ENCODE results near the gene DHCR24.
"Not testable (repeated sequence)": the region's sequence is repeated elsewhere in the genome, so short reads cannot be mapped to it uniquely, and the experiment has no call there.

DHCR24 gene, protein sequence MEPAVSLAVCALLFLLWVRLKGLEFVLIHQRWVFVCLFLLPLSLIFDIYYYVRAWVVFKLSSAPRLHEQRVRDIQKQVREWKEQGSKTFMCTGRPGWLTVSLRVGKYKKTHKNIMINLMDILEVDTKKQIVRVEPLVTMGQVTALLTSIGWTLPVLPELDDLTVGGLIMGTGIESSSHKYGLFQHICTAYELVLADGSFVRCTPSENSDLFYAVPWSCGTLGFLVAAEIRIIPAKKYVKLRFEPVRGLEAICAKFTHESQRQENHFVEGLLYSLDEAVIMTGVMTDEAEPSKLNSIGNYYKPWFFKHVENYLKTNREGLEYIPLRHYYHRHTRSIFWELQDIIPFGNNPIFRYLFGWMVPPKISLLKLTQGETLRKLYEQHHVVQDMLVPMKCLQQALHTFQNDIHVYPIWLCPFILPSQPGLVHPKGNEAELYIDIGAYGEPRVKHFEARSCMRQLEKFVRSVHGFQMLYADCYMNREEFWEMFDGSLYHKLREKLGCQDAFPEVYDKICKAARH

DNA sequence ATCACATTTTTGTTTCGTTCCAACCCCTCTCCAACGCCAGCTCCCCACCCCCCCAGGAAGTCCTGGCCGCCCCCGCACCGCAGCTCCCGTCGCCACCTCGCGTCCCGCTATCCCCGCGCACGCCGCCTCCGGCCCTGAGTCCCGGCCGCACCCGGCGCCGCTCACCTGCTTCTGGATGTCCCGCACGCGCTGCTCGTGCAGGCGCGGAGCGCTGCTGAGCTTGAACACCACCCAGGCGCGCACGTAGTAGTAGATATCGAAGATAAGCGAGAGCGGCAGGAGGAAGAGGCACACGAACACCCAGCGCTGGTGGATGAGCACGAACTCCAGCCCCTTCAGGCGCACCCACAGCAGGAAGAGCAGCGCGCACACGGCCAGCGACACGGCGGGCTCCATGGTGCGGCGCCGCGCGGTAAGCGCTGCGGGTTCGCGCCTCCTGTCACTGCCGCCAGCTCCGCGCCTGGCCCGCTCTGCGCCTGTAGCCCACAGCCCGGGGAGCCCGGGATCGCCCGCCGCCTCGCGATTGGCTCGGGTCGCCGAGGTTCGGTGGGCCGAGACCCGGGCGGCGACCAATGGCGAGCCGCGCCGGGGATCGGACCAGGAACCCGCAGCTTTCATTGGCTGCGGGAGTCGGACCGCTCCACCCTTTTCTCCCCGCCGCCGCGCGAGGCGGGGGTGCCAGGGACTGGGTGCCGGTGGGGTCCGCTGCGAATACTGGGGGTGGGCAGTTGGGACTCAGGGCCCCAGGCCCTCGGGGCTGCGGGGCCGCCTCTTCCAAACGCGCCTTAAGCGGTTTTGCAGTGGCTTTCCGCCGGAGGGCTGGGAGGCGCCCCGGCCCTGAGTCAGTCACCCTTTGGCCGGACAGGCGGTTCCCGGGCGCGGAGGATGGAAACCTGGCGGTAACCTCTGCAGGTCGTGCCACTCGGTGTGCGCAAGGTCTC, at the start of gene DHCR24:
TSS of gene DHCR24 (minus strand) at position 472 of the 941 bp plus-strand sequence. CDS start at position 396, 76 bp downstream.
- DNase-seq (ENCODE audit: low read depth in 2 of 2): peak; percentile 27 to 42

DNA sequence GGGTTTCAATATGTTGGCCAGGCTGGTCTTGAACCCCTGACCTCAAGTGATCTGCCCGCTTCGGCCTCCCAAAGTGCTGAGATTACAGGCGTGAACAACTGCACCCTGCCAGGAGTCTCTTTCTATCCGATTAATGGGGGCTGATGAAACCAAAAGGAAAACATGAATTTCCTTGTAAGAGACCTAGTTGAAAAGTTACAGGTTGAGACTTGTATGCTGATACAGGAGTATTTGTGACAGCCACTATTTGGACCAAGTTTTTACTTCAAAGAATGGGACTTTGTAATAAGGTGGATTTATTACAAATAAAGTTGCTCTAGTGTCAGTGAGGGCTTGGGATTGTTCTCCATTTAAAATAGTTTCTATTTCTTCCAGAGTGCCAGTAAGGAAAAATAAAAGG, 49.8 kb upstream of the DHCR24 start:
- DNase-seq (ENCODE audit: low read depth in 2 of 2): no peak

DNA sequence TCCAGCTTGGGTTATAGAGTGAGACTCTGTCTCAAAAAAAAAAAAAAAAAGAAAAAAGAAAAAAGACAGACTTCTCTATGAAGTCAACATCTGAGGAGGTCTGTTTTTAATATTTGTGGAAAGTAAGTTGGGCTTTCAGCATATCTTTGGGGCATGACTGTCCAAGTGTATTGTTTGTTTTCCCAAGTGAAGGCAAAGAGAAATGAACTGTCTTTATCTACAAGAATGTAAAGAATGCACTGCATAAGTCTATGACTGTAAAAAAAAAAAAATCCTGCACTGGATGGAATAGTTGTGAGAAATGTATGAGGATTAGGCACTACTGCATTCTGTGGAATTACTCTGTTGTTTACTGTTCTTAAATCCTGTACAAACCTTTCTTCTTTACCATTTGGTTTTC, 47.9 kb upstream of the DHCR24 start:
- DNase-seq (ENCODE audit: low read depth in 2 of 2): no peak

DNA sequence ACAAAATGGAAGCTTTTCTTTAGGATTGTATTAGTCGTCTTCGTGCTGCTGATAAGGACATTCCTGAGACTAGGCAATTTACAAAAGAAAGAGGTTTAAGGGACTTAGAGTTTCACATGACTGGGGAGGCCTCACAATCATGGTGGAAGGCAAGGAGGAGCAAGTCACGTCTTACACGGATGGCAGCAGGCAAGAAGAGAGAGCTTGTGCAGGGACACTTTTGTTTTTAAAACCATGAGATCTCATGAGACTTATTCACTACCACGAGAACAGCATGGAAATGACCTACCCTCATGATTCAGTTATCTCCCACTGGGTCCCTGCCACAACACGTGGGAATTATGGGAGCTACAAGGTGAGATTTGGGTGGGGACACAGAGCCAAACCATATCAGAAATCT, 47.1 kb upstream of the DHCR24 start:
- not testable (repeated sequence) for DNase-seq (ENCODE audit: low read depth in 2 of 2)

DNA sequence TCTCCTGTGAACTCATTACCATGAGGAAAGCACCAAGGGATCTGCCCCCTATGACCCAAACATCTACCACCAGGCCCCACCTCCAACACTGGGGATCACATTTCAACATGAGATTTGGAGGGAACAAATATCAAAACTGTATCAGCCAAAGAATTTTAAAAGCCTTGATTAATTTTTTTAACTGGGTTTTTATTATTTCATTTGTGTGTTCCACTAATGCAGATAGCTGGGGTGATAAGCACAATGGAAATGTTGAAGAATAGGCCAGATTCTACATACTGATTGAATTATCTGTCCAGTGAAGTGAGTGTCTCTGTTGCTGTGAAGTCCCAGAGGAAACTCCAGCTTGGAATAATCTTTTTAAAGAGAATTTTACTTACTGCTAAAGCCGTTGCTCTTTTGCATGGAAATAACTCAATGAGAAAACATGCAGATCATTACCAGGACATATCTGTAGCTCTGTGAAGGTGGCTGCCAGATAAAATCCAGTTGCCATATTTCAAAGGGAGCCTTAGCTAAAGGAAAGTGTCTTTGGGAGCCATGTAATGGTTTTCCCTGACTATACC, 44.4 kb upstream of the DHCR24 start:
- DNase-seq (ENCODE audit: low read depth in 2 of 2): no peak

DNA sequence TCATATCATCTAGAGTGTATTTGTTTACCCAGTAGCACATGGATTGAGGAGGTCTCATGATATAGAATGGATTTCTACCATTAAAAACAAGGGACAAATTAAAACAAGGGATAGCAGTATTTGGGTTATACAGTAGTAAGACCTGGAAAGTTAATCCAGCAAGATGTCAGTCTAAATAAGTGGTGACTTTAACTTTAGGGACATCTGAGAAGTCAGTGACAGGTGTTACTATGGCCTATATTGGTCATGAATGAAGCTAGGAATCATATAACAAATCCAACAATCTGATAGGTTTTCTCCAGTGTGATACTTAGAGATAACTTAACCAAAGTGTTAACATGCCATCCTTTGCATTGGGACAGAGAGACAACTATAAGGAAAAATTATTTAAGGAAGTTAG, 42.7 kb upstream of the DHCR24 start:
- no peak for DNase-seq (ENCODE audit: low read depth in 2 of 2)

DNA sequence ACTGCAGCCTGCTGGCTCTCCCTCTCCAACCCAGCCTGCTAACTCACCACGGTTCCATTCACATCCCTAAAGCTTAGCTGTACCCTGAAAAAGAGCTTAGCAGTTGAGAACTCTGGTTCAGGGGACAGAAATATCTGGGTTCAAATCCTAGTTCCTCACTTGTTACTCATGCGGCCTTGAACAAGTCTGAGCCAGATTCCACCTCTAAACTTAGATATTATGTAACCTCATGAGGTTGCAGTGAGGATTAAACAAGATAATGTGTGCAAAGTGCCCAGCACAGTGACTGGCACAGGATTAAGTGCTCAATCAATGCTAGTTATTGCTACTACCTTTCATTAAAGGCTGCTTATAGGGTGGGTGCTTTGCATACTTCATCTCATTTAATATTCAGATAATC, 41.3 kb upstream of the DHCR24 start:
- DNase-seq (ENCODE audit: low read depth in 2 of 2): no peak

DNA sequence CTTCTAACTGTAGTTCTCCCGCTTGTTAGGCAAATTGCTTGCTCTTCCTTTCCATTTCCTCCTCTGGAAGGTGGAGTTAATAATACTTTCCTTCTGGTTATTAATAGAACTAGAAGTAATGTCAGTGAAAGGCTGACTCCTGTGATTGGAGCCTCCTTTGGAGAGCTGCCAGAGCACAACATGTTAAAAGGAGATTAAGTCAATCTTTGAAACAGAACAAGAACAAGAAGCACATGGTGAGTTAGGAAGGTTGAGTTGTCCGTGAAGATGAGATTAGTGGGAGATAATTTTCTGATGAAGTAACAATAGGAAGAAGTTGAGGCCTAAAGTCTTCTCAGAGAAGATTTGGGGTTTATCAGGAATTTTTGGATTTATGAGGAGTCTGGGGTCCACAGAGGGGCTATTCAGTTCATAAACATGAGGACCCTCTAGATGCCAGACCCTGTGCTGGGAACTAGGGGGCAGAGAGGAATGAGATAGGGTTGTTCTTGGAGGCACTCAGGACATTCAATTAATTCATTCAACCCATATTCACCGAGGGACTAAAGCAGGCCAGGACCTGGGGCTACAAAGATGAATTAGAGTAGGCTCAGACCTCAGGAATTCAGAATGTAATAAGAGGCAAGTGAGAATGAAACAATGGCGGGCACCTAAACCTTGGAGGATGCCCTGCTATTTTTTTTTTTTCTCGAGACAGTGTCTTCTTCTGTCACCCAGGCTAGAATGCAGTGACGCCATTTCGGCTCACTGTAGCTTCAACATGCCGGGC, 40.7 kb upstream of the DHCR24 start:
- DNase-seq (ENCODE audit: low read depth in 2 of 2): no peak

DNA sequence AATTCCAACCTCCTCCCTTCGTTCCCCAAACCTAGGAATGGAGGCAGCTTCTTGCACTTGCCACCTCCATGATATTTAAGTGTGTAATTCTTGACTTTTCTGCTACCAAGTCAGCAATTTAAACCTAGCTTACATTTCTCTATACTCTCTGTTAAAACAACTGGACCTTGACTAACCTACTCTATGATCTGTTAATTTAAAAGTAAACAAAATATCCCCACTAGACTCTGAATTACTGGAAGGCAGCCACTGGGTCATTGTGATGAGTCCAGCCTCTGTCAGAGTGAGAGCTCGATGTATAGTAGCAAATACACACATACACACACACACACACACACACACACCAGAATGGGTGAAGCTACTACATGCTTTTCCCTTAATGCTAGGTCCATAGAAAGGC, 40.0 kb upstream of the DHCR24 start:
- DNase-seq (ENCODE audit: low read depth in 2 of 2): no peak

DNA sequence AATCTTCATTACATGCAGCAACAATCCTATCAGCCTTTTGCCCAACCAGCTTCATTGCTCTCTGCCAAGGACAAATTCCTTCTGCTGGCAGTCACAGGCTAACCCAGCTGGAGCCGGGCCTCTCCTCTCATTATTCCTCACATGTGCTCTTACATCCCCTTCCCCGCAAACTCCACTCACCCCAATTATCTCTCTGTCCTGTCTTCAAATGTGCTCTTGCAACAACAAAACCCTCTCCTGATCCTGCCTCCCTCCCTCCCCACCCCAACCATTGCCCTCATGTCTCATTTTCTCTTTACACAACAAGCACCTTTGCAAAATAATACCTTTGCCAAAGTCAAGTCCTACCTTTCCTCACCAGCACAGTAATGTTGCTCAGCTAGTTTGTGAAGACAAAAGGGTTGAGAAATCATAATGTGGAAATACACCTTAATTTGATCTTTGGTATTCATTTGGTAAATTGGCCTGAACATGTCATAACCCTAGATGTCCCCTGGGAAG, 36.0 kb upstream of the DHCR24 start:
- DNase-seq (ENCODE audit: low read depth in 2 of 2): no peak

DNA sequence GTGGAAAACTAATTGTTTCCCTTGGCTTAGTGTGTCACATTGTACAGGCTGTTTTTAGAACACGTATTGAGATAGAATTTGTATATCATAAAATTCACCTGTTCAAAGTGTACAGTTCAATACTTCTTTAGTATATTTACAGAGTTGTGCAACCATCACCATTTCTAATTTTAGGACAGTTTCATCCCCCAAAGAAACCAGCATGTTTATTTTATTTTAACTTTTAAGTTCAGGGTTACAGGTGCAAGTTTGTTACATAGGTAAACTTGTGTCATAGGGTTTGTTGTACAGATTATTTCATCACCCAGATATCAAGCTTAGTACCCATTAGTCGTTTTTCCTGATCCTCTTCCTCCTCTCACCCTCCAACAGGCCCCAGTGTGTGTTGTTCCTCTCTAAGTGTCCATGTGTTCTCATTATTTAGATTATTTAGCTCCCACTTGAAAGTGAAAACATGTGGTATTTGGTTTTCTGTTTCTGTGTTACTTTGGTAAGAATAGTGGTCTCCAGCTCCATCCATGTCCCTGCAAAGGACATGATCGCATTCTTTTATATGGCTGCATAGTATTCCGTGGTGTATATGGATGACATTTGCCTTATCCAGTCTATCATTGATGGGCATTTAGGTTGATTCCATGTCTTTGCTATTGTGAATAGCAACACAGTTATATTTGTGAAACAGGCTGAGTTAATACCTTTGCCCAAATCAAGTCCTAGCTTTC, 35.2 kb upstream of the DHCR24 start:
- DNase-seq (ENCODE audit: low read depth in 2 of 2): no peak

DNA sequence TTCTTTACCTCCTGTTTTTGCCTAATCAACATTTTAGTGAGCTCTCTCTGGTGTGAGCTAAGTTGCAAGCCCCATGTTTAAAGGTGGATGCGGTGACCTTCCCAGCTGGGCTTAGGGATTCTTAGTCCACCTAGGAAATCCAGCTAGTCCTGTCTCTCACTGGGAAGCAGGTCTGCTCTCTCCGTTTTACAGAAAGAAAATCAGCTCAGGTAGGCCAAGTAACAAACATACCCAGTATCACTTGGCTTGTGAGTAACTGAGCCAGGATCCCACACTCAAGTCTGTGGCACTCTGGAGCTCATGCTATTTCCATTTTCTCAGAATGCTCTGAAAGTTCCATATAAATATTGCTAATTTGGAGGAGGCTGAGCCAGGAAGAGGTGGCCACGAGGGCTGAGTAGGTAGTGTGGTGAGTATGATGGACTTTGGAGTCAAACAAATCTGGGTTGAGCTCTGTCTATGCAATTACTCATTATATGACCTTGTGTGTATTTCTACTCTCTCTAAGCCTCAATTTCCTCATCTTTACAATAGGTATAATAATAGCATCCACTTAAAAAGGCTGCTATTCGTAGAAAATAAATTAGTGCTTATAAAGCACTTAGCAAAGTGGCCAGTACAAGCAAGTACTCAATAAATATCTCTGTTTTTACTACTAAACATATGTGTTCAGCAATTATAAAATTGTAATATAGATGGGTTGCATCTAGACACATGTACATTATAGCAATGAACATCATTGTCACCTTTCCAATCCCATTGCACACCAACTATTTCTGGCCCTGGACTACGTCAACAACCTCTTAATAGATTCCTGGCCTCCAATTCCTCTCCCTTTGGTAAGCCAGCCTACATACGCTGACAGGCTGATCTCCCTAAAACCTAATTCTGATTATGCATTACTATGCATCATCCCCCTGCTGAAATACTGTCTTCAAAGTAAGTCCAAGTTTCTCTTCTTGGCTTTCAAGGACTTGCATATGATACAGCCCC, 32.7 kb upstream of the DHCR24 start:
- no peak for DNase-seq (ENCODE audit: low read depth in 2 of 2)

DNA sequence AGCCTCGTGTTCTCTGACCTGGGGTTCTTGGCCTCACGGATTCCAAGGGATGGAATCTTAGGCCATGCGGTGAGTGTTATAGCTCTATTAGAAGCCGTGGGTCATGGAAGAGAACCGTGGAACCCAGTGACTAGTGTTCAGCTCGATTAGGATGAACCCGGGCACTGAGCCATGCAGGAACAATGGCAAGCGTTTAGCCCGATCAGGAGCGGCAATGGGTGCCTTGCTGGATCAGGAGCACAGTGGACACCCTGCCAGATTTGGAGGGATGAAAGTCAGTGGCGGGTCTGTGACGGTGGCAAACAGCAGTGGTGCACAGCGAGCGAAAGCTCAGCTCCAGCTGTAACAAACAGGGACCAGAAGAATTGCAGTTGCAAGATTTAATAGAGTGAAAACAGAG, 24.1 kb upstream of the DHCR24 start:
- not testable (repeated sequence) for DNase-seq (ENCODE audit: low read depth in 2 of 2)

DNA sequence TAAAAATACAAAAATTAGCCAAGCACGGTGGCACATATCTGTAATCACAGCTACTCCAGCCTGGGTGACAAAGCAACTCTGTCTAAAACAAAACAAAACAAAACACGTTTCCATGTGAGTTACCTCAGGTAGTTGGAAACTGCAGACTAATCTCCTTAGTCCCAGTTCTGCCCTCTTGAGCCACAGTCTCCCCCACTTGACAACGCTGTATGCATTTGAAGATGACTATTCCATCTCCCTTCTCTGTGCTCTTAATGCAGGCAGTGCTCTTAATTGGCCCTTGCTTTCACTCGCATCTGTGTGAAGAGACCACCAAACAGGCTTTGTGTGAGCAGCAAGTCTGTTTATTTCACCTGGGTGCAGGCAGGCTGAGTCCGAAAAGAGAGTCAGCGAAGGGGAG, 19.6 kb upstream of the DHCR24 start:
- no peak for DNase-seq (ENCODE audit: low read depth in 2 of 2)

DNA sequence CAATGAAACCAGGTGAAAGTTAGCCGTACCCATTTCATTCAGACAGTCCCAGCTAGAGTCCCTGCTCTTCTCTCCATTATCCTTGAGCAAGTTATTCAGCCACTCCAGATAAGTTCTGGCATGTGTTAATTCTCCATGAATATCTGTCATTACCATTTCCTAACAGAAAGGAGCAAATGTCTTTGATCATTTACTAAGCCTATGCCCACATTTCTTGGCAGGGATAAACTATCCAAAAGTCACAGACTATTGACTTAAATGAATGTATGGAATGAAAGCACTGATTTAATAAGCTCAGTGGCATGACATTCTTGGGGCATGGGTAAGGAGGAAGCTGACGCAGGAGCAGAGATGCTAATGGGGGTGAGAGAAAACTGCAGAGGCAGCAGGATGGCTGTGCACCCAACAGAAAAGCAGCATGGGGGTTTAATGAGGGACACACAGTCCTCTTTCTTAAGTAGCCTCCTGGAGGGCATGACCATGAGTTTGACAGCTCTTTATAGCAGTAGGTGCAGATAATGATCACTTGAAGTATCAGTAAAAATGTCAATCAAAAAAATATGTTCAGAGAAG, 17.6 kb upstream of the DHCR24 start:
- no peak for DNase-seq (ENCODE audit: low read depth in 2 of 2)

DNA sequence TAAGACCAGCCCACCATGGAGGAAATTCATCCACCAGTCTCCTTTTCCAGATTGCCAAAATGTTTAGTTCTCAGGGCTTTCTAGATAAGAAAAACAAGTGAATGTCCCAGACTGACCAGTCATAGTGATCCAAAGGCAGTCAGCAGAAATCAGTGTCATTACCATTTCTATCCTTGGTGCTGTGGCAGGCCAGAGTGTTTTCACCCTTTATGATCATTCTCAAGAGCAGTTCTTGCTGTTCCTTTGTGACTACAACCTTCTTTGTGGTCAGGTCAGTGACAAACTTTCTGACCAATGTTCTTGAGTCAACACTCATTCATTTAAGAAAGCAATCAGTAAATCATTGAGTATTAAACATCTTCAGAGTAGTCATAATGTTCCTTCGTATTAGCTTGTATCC, 7.3 kb upstream of the DHCR24 start:
- DNase-seq (ENCODE audit: low read depth in 2 of 2): no peak

DNA sequence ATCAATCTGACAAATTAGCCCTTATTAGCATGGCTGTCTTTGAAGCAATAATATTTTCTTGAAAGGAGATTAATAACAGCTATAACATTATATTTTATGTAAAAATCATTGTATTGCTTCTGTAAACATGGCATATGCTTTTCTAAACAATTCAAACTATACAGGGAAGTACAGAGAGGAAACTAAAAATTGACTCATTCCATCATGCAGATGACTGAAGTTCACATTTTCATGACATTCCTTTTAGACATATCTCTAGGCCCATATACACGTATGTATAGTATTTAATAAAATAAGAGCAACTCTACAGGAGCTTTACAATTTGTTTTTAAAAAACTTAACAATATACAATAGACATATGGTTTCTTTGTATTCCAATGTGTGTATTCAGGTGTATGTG, 5.6 kb upstream of the DHCR24 start:
- no peak for DNase-seq (ENCODE audit: low read depth in 2 of 2)

DNA sequence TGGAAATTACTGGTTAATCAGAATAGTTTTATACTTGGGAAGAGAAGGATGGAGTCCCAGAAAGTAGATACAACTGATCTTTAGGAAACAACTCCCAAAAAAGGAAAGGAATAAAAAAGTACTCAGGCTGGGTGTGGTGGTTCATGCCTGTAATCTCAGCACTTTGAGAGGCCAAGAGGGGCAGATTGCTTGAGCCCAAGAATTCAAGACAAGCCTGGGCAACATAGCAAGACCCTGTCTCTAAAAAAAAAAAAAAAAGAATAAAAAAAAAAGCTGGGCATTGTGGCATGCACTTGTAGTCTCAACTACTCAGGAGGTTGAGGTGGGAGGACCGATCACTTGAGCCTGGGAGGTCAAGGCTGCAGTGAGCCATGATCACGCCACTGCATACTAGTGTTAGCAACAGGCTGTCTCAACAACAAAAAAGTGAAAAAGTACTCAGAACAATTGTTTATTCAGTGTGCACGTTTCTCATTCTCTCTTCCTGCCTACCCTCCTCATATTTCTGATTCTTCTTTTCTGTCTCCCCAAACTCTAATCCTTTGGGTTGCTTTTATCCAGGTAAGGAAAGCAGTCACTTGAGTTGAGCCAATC, 2.2 kb upstream of the DHCR24 start:
- no peak for DNase-seq (ENCODE audit: low read depth in 2 of 2)

All from stimulated activated CD8-positive, alpha-beta memory T cell treated with anti-CD3 and anti-CD28 coated beads, Interleukin-2, amount 100 ng/mL, for 1 hour (primary cell).